ENCODE results near the gene ADAMTSL1.

ADAMTSL1 gene

GRCh38 chr9:18433620-18434019 is 40.3 kb upstream of the ADAMTSL1 start (continued):
- no peak for TF ChIP-seq PRDM10 (tag by site-specific recombination; IDR thresholded peaks at IDR 0.05)
- no peak for TF ChIP-seq ZNF114 (tag by site-specific recombination; IDR thresholded peaks at IDR 0.05)

- Histone ChIP-seq H3K36me3 (ENCODE audit: control insufficient read depth in 2 of 2, insufficient read depth in 1 of 2, low read length in 2 of 2) (no peaks in the 10 kb centered on the region), H3K27ac (ENCODE audit: extremely low read depth, low read depth, low read length) (no peak overlapping the region), H3K4me1 (ENCODE audit: control insufficient read depth, insufficient read depth, low read length) (no peaks in the 10 kb centered on the region), H3K4me3 (ENCODE audit: low read depth, low read length) (no peak overlapping the region), H3K9me3 (ENCODE audit: control insufficient read depth, insufficient read depth, low read depth, low read length) (no peaks in the 10 kb centered on the region)
- ChIA-PET POLR2A (interaction anchor here (0.7 to 1.3 kb wide), 3 partner anchors 110 to 1606 kb away, joined by 3 to 4 read pairs (median 3); no protein-coding TSS in a partner anchor), CTCF (interaction anchor here (0.5 to 8.8 kb wide), 11 partner anchors 9 to 634 kb away, joined by 3 to 117 read pairs (median 4); no protein-coding TSS in a partner anchor)
- peak; percentile 37; the same call in 1 of the 2 replicates for TF ChIP-seq ZXDB (tag by site-specific recombination; IDR thresholded peaks at IDR 0.05)
- TF ChIP-seq ZNF660 (tag by site-specific recombination; IDR thresholded peaks at IDR 0.05), result peak; percentile 23; the same call in 1 of the 2 replicates
- no peak for TF ChIP-seq ZNF701 (tag by site-specific recombination; IDR thresholded peaks at IDR 0.05)
- TF ChIP-seq ZIC2 (tag by site-specific recombination; IDR thresholded peaks at IDR 0.05), result peak; percentile 8; the same call in 1 of the 2 replicates
- TF ChIP-seq ZNF610 (tag by site-specific recombination; IDR thresholded peaks at IDR 0.05; ENCODE audit: borderline replicate concordance), result no peak
These were observed 36.4 kb upstream of the ADAMTSL1 start for GRCh38 chr9:18437315-18438201.

- no peak overlapping the region for H3K4me3 ChIP-seq (ENCODE audit: low read depth, low read length)
- H3K9me3 ChIP-seq (ENCODE audit: control insufficient read depth, insufficient read depth, low read depth, low read length), result no peaks in the 10 kb centered on the region
- POLR2A ChIA-PET, result interaction anchor here (0.7 to 1.3 kb wide), 2 partner anchors 111 to 1605 kb away, joined by 3 to 4 read pairs; no protein-coding TSS in a partner anchor
- no peak overlapping the region; the same call in 1 of the 2 replicates for H3K27ac ChIP-seq (ENCODE audit: extremely low read depth, low read depth, low read length)
- CTCF ChIA-PET, result interaction anchor here (0.5 to 8.8 kb wide), 8 partner anchors 11 to 635 kb away, joined by 3 to 117 read pairs (median 4); no protein-coding TSS in a partner anchor
- no peaks in the 10 kb centered on the region; the same call in 1 of the 2 replicates for H3K4me1 ChIP-seq (ENCODE audit: control insufficient read depth, insufficient read depth, low read length)
- TF ChIP-seq GLIS2 (tag by site-specific recombination; IDR thresholded peaks at IDR 0.05) (no peak), PRDM10 (tag by site-specific recombination; IDR thresholded peaks at IDR 0.05) (peak; percentile 67), ZNF624 (tag by site-specific recombination; IDR thresholded peaks at IDR 0.05) (no peak), ZNF335 (tag by site-specific recombination; conservative IDR thresholded peaks at IDR 0.05) (peak; percentile 54), ZNF202 (tag by site-specific recombination; IDR thresholded peaks at IDR 0.05; ENCODE audit: borderline replicate concordance) (no peak), ZNF18 (tag by site-specific recombination; IDR thresholded peaks at IDR 0.05) (0 out of 2 replicates have a peak, but pooled peaks have one; percentile 25), CTCF (tag by site-specific recombination; IDR thresholded peaks at IDR 0.05) (peak; percentile 46; the same call in 1 of the 2 replicates), ZBTB20 (tag by site-specific recombination; IDR thresholded peaks at IDR 0.05) (peak; percentile 42; the same call in 1 of the 2 replicates)
- no peaks in the 10 kb centered on the region for H3K36me3 ChIP-seq (ENCODE audit: control insufficient read depth in 2 of 2, insufficient read depth in 1 of 2, low read length in 2 of 2)
These were observed 35.5 kb upstream of the ADAMTSL1 start for GRCh38 chr9:18438300-18438925.
